HG03097 (cell line): ENCODE results near the gene ZNF326.
"Not testable (repeated sequence)": the region's sequence is repeated elsewhere in the genome, so short reads cannot be mapped to it uniquely, and the experiment has no call there.

ENCODE experiments used
- ATAC-seq: cut with Tn5 transposase; IDR thresholded peaks from one replicate; pipeline ENCODE4 v1.9.1; 2021; ENCODE audit not compliant: unreplicated experiment, low FRiP score

The ZNF326 gene

DNA sequence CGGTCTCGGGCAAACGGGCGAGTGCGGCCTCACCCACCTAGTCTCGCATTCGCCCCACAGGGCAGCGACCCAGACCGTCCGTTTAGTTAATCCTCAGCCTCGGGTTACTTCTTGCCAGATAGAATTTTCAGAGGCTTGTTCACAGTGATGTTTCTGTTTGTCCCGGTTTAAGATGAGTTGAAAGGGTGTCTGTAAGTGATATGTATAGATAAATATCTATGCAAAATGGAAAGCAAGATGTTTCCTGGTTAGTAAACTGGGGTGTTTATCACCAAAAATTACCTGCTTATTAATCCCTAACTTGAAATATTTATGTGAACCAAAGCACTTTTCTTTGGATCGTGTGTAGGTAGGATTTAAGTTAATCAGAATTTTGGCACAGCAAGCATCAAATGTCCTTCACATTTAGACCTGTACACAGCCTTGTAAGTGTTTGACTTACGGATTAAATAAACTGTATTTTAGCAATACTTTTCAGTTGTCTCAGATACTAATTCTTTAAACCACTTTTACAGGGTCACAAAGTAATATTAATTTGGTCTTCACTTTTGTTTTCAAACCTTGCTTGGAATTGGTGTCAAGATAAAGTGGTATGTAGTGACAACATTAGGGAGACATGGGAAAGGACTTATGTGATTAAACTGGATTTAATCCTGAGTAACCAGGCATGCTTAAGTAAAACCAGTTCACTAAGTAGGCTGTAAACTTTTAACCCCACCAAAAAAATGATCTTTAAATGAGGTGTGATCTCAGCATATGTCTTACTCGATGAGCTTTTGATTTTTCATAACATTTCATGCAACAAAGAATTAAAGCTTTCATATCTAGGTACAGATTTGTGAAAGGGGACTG lies 914 bp downstream of the ZNF326 start:
- no peak for ATAC-seq

DNA sequence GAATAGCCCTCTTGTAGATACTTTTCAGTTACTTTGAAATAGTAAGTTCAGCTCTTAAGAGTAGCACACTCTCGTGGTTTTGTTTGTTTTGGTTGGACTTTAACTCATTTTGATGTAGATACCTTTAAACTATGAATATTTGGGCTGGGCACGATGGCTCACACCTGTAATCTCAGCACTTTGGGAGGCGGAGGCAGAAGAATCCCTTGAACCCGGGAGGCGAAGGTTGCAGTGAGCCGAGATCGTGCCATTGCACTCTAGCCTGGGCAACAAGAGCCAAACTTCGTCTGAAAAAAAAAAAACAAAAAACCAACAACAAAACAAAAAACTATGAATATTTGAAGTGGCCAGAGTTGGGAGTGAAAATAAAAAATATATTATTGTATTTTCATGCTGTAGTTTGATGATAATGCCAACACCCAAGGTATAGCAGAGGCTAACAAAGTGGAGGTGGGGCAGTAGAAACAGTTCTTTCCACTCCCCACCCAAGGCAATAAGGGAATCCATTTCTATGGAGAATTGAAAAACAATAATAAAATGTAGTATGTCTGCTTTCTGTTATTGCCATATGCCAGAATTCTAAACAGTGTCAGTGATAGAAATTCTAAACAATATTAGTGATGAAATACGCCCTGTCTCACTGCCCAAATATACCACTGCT lies 1.7 kb downstream of the ZNF326 start:
- ATAC-seq: no peak

DNA sequence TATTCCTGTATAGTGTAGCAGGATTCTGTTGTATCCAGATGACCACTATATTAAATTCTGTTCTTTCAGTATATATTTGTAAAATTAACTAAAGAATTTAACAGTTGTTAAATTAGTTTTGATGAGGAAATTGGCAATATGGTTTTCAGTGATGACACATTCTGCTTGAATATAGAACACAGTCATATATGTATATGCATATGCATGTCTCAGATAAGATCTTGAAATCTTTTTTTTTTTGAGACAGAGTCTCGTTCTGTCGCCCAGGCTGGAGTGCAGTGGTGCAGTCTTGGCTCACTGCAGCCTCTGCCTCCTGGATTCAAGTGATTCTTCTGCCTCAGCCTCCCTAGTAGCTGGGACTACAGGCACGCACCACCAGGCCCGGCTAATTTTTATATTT lies 2.2 kb downstream of the ZNF326 start:
- ATAC-seq: not testable (repeated sequence)

DNA sequence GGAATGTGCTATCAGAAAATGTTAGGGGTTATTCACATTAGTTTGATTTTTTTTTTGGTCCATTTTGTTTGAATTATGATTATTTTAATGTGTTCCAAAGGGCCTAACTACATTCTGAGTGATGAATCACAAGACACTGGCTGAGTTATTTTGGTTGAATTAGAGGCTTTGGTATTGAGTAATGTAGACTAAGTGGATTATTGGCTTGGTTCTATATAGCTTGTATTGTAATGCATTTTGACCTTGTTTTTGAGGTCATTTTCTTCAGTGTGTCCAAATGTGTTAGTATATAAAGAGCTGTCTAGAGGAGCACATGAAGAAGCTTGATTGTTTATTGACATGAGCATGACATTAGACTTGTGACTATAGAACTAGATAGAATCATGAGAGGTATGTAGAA lies 3.4 kb downstream of the ZNF326 start:
- no peak for ATAC-seq

DNA sequence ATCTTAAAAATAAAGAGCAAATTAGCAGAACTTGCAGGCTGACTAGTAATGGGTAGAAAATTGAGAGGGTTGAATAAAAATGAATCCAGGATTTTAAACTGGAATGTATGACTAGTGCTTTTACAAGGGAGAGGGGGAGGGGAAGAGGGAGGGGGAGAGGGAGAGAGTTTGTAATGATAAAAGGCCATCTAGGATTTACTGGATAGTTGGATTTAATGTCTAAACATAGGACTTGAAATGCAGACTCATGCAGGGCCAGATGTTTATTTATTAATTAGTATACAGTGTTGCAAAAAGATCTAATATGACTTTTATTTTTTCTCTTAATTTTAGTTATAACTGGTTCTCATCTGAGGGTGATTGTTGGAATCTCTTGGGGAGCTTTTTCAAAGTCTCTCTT lies 4.3 kb downstream of the ZNF326 start:
- ATAC-seq: no peak

DNA sequence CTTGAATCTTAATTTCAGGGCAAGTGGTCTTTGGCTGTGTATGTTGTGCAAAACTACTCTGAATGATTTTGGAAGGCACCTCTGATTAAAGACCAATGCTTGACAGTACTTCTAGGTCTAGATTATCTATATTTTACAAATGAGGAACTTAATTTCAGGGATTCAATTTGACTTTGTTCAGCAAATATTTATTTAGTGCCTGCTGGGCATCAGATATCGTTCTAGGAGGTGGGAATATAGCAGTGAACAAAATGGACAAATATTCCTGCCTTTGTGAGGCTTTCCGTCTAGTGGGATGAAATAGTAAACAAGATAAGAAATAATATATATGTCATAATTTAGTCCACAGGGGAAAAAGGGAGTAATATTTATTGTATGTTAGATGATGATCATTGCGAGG lies 4.7 kb downstream of the ZNF326 start:
- ATAC-seq: no peak

DNA sequence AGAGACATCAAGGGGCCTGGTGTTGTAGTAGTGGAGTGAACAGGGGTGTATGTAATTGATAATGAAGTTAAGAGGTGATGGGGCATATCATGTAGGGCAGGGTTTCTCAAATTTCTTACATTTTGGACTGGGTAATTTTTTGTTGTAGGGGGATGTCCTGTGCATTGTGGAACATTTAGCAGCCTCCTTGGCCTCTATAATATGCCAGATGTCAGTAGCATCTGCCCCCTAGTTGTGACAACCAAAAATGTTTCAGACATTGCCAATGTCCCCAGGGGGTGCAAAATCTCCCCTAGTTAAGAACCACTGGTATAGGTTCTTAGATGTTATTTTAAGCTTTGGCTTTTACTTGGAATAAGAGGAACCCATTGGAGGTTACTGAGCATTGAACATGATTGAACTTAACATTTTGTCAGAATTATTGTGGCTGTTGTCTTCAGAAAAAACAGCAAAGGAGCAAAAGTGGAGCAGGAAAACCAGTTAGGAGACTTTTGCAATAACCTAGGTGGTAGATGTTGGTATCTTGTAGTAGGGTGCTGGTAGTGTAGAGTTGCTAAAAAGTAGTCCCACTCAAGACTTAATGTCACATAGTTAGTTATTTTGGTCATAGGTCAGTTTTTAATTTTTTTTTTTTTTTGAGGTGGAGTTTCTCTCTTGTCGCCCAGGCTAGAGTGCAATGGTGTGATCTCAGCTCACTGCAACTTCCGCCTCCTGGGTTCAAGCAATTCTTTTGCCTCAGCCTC lies 6.2 kb downstream of the ZNF326 start:
- ATAC-seq: no peak

DNA sequence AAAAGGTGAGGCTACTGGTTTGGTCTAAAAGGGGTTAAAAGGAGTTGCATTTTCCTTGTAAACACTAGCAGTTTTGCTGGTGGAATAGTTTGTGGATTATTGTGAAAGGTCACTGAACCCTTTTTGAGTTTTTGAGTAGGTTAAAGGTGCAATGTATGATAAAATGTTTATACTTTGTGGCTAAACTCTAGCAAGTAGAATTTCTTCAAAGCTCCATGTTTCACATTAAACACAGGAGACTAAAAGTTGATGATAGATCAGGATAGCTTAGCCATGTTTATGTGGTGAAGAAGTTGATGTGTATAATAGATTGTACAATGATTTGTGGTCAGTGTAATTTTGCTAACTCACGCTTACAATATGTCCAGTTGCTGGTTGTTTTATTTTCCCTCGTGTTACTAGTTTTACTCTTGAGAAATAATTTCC lies 13.1 kb downstream of the ZNF326 start:
- no peak for ATAC-seq

DNA sequence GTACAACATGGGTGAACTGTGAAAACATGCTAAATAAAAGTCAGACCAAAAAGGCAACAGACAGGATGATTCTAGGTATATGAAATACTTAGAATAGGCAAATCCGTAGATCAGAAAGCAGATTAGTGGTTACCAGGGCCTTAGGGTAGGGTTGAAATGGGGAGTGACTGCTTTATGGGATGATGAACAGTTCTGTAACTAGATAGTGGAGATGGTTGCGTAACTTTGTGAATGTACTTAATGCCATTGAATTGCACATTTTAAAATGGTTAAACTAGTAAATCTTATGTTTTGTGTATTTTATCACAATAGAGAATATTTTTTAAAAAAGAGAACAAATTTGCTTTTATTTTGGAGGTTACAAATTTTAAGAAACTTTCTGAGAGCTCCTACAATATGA lies 17.4 kb downstream of the ZNF326 start:
- ATAC-seq: no peak

DNA sequence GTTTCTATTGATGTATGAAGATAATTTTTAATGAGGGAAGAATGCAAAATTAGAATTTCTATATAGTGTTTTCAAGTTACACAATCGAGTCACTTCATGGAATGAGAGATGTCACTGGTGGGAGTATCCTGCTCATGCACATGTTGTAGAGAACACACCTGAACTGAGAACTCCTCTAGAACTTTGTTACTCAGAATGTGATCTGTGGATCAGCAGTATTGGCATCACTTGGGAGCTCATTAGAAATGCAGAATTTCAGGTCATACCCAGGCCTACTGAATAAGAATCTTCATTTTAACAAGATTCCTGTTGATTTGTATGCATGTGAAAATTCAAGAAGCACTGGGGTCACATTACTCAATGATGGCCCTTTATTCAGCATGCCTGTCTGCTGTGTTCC lies 28.8 kb downstream of the ZNF326 start:
- no peak for ATAC-seq

DNA sequence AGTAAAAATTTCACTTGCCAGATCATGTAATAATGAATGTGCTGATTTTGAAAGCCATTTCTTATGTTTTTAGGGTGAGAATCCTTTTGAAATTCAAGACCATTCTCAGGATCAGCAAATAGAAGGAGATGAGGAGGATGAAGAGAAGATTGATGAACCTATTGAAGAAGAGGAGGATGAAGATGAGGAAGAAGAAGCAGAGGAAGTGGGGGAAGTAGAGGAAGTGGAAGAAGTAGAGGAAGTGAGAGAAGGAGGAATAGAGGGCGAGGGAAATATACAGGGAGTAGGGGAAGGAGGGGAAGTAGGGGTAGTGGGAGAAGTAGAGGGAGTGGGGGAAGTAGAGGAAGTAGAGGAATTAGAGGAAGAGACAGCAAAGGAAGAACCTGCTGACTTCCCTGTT lies 32.4 kb downstream of the ZNF326 start:
- ATAC-seq: no peak

DNA sequence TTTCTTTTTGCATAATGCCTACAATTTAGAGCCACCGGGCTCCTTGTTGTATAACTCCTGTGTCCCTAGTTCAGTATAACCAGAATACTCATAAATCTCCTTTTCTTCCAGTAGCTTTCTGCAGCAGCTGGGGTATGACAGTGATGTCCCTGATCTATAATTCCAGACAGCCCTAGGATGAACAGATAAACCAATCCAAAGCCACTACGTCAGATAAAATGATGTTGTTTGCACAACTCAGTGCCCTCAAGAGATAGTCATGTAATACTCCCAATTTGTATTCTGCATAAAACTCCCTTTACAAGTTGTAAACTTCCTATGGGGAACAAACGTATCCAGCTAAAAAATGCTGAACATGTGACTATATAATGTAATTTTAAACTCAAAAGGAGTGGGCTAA lies 44.7 kb downstream of the ZNF326 start:
- no peak for ATAC-seq

DNA sequence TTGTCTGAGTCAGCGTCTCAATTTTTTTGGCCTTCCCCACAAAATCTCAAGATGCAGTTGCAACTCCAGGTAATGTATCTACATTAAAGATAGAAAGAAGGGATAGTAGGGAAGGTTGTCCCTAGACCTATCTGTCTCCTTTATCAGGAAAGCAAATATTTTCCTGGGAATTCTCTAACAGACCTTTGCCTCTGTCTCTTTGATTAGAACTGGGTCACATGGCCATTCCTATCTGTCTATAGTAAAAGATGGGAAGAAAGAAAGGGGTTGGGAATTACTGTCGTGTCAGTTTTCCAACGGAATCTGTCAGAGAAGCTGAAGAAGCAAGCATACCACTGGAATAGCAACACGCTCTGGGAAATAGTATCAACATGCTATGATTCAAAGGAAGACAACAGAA lies 48.7 kb downstream of the ZNF326 start:
- no peak for ATAC-seq

DNA sequence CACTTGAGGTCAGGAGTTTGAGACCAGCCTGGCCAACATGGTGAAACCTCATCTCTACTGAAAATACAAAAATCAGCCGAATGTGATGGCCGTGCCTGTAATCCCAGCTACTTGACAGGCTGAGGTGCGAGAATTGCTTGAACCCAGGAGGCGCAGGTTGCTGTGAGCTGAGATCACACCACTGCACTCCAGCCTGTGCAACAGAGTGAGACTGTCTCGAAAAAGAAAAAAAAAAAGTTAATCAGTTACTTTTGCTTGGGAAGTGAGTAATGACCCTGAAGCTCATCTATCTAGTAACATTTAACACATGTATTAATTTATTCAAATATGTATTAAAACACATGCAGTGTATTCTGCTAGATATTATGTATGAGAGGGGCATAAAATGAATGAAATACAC lies 49.4 kb downstream of the ZNF326 start:
- ATAC-seq: no peak

DNA sequence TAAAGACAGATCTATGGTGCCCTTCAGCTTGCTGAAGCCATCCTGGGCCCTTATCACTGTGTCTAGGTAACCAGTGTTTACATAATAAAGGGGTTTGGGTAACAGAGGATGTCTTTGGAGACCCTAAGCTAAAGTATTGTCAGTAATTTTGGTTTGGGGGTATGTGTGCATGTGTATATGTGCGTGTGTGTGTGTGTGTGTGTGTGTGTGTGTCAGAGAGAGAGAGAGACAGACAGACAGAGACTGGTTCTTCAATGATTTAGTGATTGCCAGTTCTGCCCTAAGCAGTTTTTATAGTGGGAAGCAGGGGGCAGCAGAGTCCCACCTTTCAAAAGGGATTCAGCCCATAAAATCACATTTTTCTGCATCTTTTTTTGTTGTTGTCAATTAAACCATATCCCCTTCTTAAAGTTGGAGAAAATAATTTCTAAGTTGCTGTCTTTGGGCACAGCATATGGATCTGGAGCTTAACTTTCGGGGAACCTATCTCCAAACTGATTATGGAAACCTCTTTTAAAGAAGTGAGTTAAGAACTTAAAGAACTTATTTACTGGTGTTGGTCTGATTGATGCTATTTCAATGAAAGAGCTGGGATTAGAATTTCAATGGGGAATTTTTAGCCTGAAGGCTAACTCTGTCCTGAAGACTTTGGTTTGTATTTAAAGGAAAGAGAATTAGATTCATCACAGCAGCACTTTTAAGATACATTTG lies 51.1 kb downstream of the ZNF326 start:
- ATAC-seq: no peak

DNA sequence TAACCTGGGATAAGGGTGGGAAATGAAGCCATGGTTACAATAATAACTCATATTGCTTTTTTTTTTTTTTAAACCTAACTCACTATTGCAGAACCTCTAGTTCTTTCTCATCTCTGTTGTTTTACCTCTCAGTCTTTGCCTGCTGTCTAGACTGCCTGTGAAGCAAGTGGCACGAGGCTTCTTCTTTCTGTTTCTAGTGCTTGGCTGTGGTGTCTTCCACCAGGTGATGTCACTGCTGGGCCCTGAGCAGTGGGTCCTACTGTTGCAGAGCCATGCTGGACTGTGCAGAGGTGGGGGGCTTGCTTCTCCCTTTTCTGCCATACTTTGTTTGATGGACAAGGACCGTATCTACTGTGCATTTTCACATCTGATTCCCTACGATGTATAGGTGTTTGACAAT lies 51.7 kb downstream of the ZNF326 start:
- ATAC-seq: no peak

DNA sequence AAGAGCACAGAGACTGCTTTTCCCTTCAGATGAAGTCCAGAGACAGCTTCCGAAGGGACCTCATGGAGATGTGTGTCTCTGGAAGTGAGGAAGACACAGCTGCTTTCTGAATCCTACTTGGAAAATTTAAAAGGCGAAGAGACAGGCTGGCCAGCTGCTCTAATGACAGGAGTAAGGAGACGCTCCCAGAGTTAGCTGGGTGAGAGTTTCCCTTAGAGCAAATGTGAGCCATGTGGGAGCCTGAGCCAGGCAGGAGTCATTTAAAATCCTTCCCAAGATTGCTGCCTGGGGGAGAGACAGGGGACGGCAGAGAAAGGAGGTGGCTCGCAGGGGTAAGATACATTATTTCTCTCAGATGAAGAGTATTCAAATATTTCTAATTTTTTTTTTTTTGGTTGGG lies 53.1 kb downstream of the ZNF326 start:
- no peak for ATAC-seq

DNA sequence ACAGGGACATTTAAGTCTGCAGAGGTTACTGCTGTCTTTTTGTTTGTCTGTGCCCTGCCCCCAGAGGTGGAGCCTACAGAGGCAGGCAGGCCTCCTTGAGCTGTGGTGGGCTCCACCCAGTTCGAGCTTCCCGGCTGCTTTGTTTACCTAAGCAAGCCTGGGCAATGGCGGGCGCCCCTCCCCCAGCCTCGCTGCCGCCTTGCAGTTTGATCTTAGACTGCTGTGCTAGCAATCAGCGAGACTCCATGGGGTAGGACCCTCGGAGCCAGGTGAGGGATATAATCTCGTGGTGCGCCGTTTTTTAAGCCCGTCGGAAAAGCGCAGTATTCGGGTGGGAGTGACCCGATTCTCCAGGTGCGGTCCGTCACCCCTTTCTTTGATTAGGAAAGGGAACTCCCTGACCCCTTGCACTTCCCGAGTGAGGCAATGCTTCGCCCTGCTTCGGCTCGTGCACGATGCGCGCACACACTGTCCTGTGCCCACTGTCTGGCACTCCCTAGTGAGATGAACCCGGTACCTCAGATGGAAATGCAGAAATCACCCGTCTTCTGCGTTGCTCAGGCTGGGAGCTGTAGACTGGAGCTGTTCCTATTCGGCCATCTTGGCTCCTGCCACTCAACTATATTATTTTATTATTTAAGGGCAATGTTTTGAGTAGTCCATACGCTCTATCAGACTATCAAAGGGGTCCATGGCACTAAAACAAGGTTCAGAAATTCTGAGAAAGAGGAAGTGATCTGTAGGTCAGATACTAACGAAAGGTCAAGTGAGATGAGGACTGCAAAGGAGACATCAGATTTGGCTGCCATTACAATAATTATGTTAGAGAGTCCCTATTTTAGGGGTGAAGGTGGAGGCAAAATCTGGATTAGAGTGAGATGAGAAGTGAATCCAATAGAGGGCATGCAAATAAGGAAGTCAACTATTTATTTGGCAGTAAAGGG lies 68.1 kb downstream of the ZNF326 start:
- not testable (repeated sequence) for ATAC-seq

DNA sequence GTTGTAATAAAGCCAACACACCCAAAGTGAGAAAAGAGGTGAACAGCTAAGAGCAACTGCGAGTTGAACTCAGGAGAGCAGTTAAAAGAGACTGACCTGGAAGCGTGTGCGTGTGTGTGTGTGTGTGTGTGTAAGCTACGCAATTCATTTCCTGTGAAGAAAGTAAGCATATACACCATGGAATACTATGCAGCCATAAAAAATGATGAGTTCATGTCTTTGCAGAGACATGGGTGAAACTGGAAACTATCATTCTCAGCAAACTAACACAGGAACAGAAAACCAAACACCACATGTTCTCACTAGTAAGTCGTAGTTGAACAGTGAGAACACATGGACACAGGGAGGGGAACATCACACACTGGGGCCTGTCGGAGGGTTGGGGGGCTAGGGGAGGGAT lies 69.2 kb downstream of the ZNF326 start:
- ATAC-seq: not testable (repeated sequence)
